Measurements from ENCODE around the gene MAP2K6.

Gene MAP2K6

DNA sequence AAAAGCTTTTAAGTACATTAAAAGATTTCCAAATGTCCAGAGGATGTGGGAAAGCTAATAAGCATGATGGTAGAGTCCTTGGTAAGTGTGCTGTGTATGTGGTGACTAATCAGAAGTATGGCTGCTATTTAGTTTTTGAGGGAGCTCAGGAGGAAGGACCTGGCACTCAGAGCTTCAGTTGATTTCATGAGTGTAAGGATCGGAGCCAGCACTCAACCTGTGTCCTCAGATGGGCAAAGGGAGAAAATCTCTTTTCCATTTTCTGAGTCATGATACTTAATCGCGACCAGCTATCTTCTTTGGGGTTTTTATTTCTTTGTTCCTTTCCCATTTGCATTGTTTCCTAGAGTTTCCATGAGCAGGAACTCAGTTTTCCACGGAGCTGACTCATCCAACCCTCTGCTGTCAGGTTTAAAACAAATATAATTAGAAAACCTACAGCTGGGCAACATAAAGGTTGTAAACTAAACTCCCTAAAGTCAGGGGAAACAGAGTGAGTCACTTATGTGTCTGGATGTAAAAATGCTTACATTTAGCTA, 125.4 kb downstream of the MAP2K6 start:
- DNase-seq, result no peak

DNA sequence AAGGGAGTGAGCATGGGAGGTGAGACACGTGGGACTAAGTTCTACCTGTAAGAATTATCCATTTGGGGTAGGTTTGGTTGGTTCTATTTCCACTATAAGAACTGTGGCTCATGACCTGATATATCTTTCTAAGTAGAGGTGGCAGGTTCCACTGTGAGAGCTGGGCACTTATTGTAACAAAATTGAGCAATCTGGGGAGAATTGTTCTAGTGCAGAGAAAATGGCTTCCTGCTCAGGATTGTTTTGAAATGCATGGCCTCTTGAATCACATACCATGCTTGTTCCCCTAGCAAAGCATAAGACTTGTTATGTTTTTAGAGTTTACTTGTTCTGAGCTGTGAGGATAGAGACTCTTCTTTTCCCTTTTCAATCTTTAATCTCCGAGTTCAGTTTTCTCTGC, 125.9 kb downstream of the MAP2K6 start:
- no peak for DNase-seq

DNA sequence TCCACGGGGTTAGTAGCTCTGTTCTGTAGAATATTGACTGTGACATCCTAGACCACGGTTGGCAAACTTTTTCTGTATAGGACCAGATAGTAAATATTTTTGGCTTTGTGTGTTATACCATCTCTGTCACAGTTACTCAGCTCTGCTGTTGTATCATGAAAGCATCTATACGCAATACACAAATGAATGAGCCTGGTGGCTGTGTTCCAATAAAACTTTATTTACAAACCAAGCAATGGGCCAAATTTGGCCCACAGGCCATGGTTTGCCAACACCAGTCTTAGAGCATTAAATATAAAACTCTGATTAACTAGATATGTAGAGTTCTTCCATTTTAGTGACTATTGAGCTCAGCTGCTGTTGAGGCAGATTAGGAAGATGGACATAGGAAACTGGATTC, 132.7 kb downstream of the MAP2K6 start:
- DNase-seq, result no peak

DNA sequence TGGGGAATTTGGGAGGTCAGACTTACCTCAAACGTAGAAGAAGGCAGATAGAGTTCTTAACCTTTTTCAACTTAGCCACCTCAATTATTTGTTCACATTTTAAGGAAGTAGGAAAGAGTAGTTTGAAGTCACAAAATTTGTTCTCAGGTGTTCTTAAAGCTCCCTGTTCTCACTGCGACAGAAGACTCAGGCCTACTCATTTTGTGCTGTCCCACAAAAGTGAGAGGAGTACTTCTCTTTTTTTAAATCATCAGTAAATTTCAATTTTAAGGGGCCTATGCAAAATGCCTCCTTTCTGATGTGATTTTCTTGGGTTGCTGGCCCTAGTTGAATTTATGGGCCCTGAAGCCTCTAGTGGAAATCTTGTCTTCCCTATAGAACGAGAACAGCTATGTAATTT, 133.4 kb downstream of the MAP2K6 start:
- DNase-seq, result no peak

DNA sequence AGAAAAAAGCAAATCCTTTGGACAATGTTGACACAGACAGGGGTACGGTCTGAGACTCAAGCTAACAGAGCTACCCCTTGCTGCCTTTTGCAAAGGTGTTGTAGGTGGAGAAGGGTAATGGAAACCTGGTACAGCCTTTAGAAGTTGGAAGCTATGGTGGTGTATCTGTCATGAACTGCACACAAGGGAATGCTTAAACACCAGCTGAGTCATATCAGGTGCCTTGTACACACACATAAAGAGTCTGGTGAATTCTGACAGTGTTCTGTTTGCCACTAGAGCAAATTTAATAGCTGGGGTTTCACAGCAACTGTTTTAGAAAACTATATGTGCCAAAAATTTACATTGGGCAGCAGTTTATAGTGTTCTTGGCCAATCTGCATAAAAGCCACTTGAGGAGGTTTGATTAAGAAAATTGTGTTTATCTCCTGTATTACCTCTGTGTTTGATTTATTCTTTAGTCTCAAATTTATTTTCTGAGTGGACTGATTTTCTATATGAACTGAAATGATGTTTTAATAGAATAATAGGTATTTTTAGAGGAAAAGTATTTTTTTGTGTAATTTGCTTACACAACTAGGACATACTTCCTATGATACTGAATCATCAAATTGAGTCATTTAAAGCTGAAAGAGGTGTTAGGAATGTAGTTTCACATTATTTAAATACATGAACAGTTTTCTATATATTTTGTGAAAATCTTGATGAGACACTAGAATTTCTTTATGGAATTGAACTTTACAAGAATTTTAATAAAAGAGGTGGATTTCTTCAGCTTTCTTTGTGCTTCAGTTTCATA, 136.9 kb downstream of the MAP2K6 start:
- no peak for DNase-seq

DNA sequence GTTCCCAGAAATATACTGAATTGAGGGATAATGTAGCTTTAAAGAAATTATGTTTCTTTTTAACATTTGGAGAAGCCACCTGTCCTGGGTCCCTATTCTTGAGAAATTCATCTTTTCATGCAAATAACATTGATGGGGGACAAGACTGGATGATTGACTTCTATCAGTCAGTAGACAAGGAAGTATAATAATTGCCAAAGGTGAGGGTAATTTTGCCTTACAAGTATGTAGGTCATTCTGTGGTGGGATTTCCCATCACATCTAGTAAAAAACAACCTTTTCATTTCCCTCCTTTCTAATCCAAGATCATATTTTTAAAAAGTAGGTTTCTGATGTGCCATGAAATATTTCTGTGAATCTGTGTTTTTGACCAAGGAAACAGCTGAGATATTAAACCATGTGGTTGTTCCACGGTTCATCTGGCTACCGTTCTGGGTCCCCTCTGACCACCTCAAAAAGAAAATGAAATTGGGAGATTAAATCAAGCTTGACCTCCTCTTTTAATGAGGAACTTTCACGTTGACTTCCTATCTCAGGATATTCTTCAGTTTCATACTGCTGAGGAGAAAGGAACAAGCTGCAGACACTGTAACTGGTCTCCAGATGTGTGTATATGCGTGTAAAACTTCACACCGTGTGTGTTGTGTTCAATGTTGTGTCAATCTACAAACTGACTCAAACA, 138.6 kb downstream of the MAP2K6 start:
- no peak for DNase-seq

DNA sequence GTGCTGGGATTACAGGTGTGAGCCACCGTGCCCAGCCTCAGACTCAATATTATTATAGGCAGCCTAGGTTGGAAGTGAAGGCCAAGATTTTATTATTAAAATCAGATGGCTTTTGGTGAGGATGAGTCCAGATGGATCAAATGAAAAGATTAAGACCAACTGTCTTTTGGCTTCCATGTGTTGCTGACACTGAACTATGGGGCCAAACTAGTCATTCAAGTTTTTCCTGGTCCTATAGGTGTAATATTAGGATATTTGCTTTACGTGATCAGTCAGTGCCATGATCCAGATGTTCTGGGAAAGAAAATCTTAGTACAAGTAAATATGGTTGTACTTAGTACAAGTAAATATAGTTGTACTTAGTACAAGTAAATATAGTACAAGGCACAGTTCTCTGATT, 140.6 kb downstream of the MAP2K6 start:
- DNase-seq, result no peak

DNA sequence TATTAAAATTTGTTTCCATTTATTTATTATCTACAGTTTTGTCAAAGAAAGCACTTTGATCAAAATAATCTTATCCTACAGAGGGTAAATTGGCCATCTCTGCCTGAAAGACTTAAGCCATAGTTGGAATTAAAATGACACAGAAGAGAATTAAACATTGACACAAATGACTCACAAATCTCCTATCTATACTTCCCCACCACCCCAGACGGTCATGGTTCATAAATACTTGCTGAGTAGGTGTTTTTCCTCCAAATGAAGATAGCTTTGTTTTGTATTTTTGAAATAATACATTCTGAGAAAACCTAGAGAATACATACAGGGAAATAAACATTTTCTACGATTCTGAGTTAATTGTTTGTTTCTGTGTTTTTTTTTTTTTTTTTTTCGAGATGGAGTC, 142.8 kb downstream of the MAP2K6 start:
- no peak for DNase-seq

DNA sequence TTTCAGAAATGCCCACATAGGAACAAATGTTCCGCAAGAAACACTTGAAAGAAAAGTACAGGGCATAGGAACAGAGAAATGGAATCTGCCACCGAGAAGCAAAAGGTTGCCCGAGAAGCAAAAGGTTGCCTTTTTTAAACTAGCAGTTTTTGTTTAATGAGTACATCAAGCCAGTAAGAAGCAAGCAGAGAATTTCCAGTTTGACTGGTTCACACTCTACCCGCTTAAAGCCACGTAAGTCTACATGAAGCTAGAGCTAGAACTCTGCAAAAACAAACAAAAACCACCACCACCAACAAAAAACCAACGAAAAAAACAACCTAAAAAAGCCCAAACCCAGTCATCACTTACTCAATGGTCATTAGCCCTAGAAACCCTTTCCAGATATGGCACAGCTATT, 144.3 kb downstream of the MAP2K6 start:
- DNase-seq, result no peak

DNA sequence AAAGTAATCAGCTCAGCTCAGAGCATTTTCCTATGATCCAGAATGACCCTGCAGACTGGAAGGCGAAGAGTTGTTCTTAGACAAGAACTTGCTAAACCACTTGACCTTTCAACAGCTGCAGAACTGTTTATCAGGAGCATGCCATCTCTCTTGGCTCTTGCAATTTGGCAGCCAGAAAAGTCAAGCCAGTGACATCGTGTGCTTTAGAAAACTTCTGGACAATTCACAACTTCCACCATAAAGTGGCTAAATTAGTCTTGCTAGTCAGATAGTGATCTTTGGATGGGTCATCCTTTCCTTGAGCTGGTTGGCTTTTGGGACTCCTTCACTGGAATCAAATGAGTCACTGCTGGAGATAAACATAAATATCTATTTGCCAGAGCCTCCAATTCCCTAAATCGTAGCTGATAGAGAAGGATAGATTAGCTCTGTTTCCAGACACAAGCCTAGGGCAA, 146.5 kb downstream of the MAP2K6 start:
- no peak for DNase-seq

DNA sequence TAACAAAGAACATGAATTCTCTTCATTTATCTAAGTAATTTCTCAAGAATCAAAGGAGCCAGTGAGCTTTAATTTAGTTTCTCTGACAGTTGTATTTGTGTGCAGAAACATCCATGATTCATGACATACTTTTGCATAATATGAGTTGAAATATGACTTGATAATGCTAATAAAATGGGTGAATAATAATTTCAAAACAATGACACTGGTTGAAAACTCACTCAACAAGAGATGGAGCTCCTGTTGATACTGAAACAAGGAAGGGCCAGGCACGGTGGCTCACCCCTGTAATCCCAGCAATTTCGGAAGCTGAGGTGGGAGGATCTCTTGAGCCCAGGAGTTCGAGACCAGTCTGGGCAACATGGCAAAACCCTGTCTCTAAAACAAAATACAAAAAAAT, 147.0 kb downstream of the MAP2K6 start:
- DNase-seq, result no peak

DNA sequence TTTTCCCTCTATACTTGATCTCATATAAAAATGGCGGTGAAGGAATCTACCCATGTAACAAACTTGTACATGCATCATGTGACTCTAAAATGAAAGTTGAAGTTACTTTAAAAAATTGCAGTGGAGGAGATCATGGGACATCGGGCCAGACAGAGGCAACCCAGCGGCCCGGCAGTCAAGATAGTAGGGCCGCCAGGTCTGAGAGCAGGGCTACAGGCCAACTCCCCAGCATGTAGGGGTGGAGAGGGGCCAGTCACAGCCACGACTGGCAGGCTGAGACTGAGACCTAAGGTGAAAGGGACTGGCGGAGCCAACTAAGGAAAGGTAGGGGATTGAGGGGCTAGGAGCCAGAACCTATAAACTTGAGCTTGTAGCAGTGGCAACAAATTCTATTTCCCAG, 150.9 kb downstream of the MAP2K6 start:
- no peak for DNase-seq

DNA sequence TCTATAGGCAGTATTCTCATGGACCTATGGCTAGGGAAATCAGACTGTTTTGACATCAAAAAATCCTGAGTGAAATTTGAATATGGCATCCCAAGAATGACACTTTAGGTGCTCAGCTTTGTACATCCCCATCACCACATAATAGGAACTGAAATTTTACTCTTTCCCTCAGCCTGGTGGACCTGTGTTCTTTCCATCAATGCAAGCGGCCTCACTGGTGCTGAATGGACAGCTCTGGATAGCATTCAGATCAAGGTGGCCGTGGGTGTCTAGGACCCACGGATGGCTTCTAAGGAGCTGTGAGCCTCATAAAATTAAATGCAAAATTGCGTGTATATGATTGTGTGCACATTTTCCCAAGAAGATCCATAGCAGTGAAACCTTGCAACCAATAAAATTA, 152.6 kb downstream of the MAP2K6 start:
- no peak for DNase-seq

DNA sequence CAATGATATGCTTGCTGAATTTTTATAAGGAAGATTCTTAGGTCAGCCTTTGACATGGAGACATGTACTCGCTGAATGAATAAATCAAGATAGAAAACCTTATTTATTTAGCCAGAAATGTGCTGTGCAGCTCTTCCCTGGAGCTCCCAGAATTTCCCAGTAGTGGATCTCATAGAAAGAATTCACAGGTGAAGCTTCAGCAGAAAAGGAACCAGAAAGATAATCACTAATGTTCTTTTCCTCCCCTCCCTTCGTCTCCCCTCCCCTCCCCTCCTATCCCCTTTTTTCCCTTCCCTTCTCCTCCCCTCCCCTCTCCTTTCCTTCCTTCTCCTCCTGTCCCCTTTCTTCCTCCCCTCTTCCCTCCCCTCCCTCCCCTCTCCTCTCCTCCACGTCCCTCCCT, 158.2 kb downstream of the MAP2K6 start:
- no peak for DNase-seq

DNA sequence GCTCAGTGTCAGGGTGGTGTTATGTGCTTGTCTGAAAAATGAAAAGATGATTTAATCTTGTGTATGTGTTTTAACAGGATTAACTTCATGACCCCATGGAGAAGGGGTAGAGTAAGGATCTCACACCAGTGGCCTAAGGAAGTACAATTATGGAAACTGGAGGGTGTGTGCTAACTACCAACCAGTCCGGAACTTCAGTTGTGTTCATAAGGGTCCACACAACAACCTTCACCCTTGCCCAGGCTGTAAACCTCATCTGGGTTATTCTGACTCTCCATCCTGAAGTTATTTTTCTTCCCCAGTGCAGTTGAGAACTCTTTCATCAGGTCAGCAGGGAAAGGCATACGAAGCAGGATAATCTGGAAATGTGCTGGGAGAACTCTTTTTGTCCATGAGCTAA, 158.9 kb downstream of the MAP2K6 start:
- no peak for DNase-seq

DNA sequence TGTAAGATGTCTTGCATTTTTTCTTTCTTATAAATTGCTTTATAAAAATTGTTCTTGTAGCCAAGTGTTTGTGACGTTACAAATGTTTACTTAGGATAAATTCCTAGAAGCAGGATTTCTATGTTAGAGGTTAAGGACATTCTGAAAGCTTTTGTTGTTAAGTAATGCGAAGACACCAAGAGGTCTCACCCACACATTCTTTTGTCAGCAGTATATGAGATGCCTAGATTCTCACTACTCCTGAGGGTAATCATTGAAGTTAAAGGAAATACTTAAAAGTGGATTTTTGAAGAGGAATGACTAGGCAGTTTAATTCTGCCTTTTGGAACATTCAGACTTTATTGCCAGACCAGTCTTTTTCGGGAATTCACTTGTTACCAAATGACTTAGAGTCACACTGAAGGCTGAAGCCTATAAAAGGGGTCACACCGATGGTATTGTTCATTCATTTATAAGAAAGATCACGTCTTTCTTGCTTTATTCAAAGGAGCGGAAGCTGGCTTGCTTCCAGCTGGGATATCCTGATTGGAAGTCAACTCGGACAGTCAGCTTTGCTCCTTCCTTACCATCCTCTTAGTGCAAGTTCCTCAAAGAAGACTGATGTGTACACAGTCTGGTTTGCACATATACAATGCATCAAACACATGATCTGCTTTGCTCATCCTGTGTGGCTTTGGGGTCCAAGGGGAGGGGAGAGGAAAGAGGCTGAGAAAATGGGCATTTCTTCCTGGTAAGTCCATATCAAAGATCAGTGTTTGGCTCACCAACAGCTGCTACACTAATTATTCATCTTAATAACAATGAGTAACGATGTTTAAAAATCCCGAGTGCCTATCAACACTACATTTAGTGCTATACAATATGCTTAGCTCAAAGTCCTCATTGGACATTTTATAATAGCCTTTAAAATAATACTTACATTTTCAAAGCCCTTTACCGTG, 160.0 kb downstream of the MAP2K6 start:
- DNase-seq, result no peak

DNA sequence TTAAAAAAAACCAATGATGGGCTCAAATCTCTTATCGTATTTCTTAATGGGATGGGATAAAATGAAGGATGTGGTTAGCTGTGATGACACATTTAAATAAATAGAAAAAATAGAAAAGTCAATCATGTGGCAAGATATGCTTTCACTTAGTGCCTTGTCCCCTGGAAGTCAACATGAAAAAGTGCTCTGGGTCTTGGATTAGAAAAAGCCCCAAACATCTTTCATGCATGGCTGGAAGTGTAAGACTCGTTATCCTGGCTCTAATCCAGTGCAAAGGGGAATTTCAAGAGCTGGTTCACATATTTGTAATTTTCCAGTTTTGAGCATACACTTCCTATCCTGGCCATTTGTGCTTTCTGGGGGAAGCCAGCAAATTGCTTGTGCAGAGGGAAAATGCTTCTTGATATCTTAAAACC, 160.9 kb downstream of the MAP2K6 start:
- no peak for DNase-seq

DNA sequence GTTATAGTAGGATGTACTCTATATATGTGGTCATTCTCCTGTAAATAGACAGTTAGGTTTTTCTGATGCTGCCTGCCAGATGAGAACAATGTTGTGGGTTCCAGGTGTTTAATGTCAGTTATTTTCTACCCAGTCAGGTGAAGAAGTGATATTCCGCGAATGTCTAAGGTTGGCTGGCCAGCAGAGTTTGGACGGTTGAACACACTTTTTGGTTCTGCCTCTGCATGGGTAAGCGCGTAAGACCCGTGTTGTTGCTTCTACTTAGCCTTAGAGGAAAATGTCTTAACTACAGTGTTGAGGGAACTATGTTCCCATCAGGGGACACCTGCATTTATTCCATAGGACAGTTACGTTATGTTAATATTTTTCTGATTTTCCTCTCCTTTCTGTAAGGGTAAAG, 162.6 kb downstream of the MAP2K6 start:
- DNase-seq, result no peak

DNA sequence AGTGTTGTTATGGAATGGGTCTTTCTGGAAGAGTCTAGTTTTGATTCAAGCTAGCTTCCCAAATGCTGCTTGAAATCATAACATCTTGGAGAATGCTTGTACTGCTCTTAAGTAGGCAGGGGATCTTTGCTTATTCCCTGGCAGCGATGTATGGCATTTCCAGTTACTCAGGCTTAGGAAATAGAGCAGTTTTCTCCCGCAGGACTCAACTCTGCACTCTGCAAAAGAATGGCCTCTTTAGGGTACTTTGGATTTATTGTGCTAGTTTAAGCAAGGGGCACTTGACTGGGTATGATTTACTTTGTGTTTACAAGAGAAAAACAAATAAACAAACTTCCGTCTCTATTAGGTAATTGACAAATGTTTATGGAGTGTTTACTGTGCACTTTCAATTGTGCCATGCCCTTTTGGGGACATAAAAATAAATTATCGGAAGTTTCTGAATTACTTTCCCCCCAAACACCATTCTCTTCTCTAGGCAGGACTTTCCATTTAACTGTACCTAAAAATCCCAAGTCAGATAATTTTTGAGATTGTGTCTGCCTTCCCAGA, 164.0 kb downstream of the MAP2K6 start:
- DNase-seq, result no peak

DNA sequence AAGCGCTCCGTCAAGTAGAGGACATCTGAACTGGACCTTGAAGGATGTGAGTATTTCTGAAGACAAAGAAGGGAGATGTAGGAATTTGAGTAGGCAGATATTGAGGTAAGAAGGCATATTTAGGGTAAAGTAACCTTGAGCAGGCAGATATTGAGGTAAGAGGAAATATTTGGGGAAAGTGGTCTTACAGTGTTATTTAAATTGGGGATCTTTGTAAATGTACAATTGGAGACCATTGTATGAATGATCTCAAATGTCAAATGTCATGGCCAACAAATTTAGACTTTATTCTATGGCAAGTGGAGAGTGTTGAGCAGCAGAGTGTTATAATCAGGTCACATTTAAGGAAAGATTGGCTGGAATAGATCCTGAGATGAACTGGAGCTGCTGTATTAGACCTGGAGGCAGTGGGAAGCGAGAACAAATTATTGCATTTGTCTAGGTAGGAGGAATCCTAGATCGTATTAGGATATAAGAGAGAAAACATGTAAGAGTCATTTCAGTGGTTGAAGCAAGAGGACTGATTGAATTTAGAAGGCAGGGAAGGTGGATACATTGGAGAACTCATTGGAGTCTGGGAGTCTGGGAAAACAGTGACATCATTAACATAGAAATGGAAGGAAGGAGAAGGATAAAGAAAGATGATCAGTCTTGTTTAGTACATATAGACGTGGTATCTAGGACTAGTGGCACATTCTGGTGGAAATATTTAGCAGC, 165.6 kb downstream of the MAP2K6 start:
- no peak for DNase-seq

DNA sequence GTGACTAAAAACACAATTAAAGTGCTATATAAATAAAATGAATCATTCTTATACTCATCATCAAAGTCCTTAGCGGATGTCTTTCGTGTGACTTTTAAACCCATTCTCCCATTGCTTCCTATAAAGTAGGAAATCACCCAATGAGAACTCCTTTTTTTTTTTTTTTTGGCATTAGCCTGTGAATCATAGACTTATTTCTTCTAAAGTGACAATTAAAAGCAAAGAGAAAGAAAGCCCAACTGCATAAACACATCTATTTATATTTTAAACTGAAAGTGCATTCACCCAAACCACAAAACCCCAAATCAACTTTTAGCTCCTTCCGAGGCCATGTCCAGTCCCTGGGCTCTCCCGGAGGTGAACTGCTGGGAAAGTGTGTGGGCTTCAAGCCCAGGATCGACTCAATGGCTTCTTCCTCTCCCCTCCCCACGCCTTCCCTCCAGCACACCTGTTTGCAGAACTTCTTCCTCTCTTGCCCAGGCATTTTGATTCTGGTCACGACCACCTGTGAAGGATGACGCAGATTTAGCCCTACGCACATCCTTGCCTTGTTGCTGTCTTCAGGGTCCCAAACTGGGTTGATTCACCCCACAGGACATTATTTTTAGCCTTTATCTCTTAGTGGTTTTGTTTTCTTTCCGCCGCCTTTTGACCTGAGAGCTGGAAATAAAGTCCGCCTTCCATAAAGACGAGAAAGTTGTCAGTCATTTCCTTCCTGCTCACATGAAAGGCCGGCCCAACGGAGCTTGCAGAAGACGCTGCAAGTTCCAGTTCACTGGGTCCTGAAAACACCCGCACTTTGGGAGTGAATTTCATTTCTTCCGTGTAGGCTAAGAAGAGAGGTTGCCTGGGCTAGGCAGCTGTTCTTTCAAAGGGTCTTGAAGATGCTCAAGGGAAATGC, 166.8 kb downstream of the MAP2K6 start:
- no peak for DNase-seq
